Activated gamma-delta T cell treated with anti-CD3 and anti-CD28 coated beads, Interleukin-2, amount 50 U/mL, for 16 hours (primary cell): Measurements from ENCODE around the gene NT5DC2.

Experiments used
- DNase-seq: peaks from one replicate; pipeline ENCODE4 v3.0.0-alpha.2; 2020; ENCODE audit warnings: low read depth

NT5DC2 gene

GRCh38 chr3:52524752-52525679 is 8.6 kb downstream of the NT5DC2 start:
- DNase-seq: no peak

GRCh38 chr3:52524258-52524751 is 9.4 kb downstream of the NT5DC2 start:
- no peak for DNase-seq

GRCh38 chr3:52523386-52524257 is 10.0 kb downstream of the NT5DC2 start:
- DNase-seq: no peak

GRCh38 chr3:52522651-52523251 is 10.9 kb downstream of the NT5DC2 start:
- no peak for DNase-seq

- DNase-seq: no peak
Measured at GRCh38 chr3:52521881-52522650, 11.6 kb downstream of the NT5DC2 start.

- no peak for DNase-seq
Measured at GRCh38 chr3:52521488-52521824, 12.2 kb downstream of the NT5DC2 start.

GRCh38 chr3:52520716-52521487 is 12.8 kb downstream of the NT5DC2 start:
- DNase-seq: no peak

- DNase-seq: no peak
Measured at GRCh38 chr3:52520141-52520667, 13.5 kb downstream of the NT5DC2 start.

- no peak for DNase-seq
Measured at GRCh38 chr3:52519445-52520140, 14.1 kb downstream of the NT5DC2 start.

- DNase-seq: no peak
Measured at GRCh38 chr3:52518723-52519444, 14.8 kb downstream of the NT5DC2 start.

GRCh38 chr3:52517796-52518722 is 15.6 kb downstream of the NT5DC2 start:
- DNase-seq: no peak

- DNase-seq: no peak
Measured at GRCh38 chr3:52516509-52517195, 17.0 kb downstream of the NT5DC2 start.

- no peak for DNase-seq
Measured at GRCh38 chr3:52515192-52515591, 18.5 kb downstream of the NT5DC2 start.

GRCh38 chr3:52514576-52514975 is 19.1 kb downstream of the NT5DC2 start:
- DNase-seq: no peak

GRCh38 chr3:52513281-52513680 is 20.4 kb downstream of the NT5DC2 start:
- DNase-seq: no peak

GRCh38 chr3:52512727-52513126 is 20.9 kb downstream of the NT5DC2 start:
- no peak for DNase-seq

- DNase-seq: no peak
Measured at GRCh38 chr3:52512105-52512504, 21.6 kb downstream of the NT5DC2 start.

GRCh38 chr3:52511509-52511908 is 22.1 kb downstream of the NT5DC2 start:
- DNase-seq: no peak
